Activated CD8-positive, alpha-beta memory T cell treated with anti-CD3 and anti-CD28 coated beads, Interleukin-2, amount 50 U/mL, for 1 hour (primary cell): ENCODE measurements around the gene CBR3.

Experiments used
- DNase-seq: peaks from one replicate; pipeline ENCODE4 v3.0.0-alpha.2; 2020; ENCODE audit errors: extremely low read depth

Gene CBR3

GRCh38 chr21:36155603-36156338, 20.9 kb downstream of the CBR3 start:
- DNase-seq: no peak

GRCh38 chr21:36156339-36156814, 21.5 kb downstream of the CBR3 start:
- peak; percentile 98 for DNase-seq

- DNase-seq: no peak
These were observed 22.2 kb downstream of the CBR3 start, which contains the start of gene DOP1B for GRCh38 chr21:36156815-36157670. Gene DOP1B (plus strand): TSS chr21:36156824. CDS start chr21:36164734, 7,910 bp downstream.

GRCh38 chr21:36159356-36159921, 24.6 kb downstream of the CBR3 start:
- no peak for DNase-seq

GRCh38 chr21:36160850-36161178, 25.9 kb downstream of the CBR3 start:
- no peak for DNase-seq

- DNase-seq: no peak
These were observed 27.8 kb downstream of the CBR3 start for GRCh38 chr21:36162631-36163030.

GRCh38 chr21:36163750-36164741, 29.2 kb downstream of the CBR3 start:
- DNase-seq: no peak

- no peak for DNase-seq
These were observed 30.5 kb downstream of the CBR3 start for GRCh38 chr21:36165356-36165755.

GRCh38 chr21:36166705-36167104, 31.8 kb downstream of the CBR3 start:
- no peak for DNase-seq

- no peak for DNase-seq
These were observed 32.7 kb downstream of the CBR3 start for GRCh38 chr21:36167541-36167940.

GRCh38 chr21:36169470-36170128, 34.7 kb downstream of the CBR3 start:
- no peak for DNase-seq

GRCh38 chr21:36170823-36171222, 35.9 kb downstream of the CBR3 start:
- DNase-seq: no peak

- DNase-seq: no peak
These were observed 36.5 kb downstream of the CBR3 start for GRCh38 chr21:36171336-36171735.

- DNase-seq: no peak
These were observed 37.0 kb downstream of the CBR3 start for GRCh38 chr21:36171741-36172331.

- DNase-seq: no peak
These were observed 39.9 kb downstream of the CBR3 start for GRCh38 chr21:36174780-36175179.

GRCh38 chr21:36175771-36176565, 41.1 kb downstream of the CBR3 start:
- DNase-seq: no peak

GRCh38 chr21:36178349-36178748, 43.5 kb downstream of the CBR3 start:
- DNase-seq: no peak

GRCh38 chr21:36179145-36179544, 44.3 kb downstream of the CBR3 start:
- no peak for DNase-seq

GRCh38 chr21:36180963-36181362, 46.1 kb downstream of the CBR3 start:
- no peak for DNase-seq
